Measurements from ENCODE around the gene FAU. TPM values are rescaled to one million over a fixed set of nuclear protein-coding genes. Genes with fewer than 3 reads are reported as not detected.

The FAU gene
- total RNA-seq, 4 donors from 2014 or later = 353 to 521 (median 436) TPM

- DNase-seq (no peak), ATAC-seq (no peak)
- Histone ChIP-seq H3K36me3 (no peaks in the 10 kb centered on the region), H3K27ac (no peak overlapping the region), H3K9me3 (no peaks in the 10 kb centered on the region), H3K27me3 (no peaks in the 10 kb centered on the region), H3K4me1 (no peaks in the 10 kb centered on the region), H3K4me3 (no peak overlapping the region)
- TF ChIP-seq CTCF (IDR thresholded peaks at IDR 0.05 in 4 of 5, conservative IDR thresholded peaks at IDR 0.05 in 1 of 5) (no peak), POLR2A (IDR thresholded peaks at IDR 0.05) (no peak)
- in situ Hi-C loops (cut with MboI; ENCODE audit: low sequenced_read_pairs in 4 of 4) = no loop called here
- intact Hi-C loops (cut with DNase I; ENCODE audit: low total_unique reads) = no loop called here
Measured at GRCh38 chr11:65071907-65072630, 49.9 kb downstream of the FAU start.

Small RNAs within 50 kb of the gene (microRNA-seq; reads per million reads assigned to microRNA genes)
- 0 to 1.2 reads per million in 2 donors for gene MIR6751 (ENCODE audit: borderline replicate concordance in 2 of 2)

Other genes with a start within 250 kb of the FAU start
- gene EHD1, start 243.5 kb downstream of the FAU start, total RNA-seq = 10 to 100 TPM; 24.8 to 46.2 (median 31.3) TPM
- gene ATG2A, start 204.9 kb downstream of the FAU start, total RNA-seq = 10 to 100 TPM; 10.7 to 97.5 (median 37.9) TPM
- 10 to 100 TPM; 17.2 to 34.2 (median 24.3) TPM for gene PPP2R5B, start 197.4 kb downstream of the FAU start, total RNA-seq
- not detected for gene GPHA2, start 186.2 kb downstream of the FAU start, total RNA-seq
- gene MAJIN, start 150.0 kb downstream of the FAU start, total RNA-seq = not detected
- 1 to 10 TPM in 3 of 4 donors, under 1 TPM in 1; 0.97 to 3.3 (median 2.3) TPM for gene BATF2, start 125.2 kb downstream of the FAU start, total RNA-seq
- 100 to 1,000 TPM; 150 to 268 (median 170) TPM for gene ARL2, start 108.0 kb downstream of the FAU start, total RNA-seq
- gene SNX15, start 94.7 kb downstream of the FAU start, total RNA-seq = 10 to 100 TPM; 16.9 to 33.3 (median 25.9) TPM
- gene SAC3D1, start 80.9 kb downstream of the FAU start, total RNA-seq = 10 to 100 TPM in 3 of 4 donors, 1 to 10 TPM in 1; 9.0 to 27.2 (median 14.4) TPM
- gene NAALADL1, start 63.6 kb downstream of the FAU start, total RNA-seq = 1 to 10 TPM in 3 of 4 donors, under 1 TPM in 1; 0.22 to 4.0 (median 2.6) TPM
- gene CDCA5, start 38.1 kb downstream of the FAU start, total RNA-seq = 1 to 10 TPM in 1 of 4 donors, under 1 TPM in 2, not detected in 1; 0.36 to 1.3 (median 1.00) TPM
- 10 to 100 TPM; 35.7 to 42.0 (median 40.6) TPM for gene ZFPL1, start 37.9 kb downstream of the FAU start, total RNA-seq
- 100 to 1,000 TPM; 206 to 515 (median 266) TPM for gene VPS51, start 25.9 kb downstream of the FAU start, total RNA-seq
- gene TM7SF2, start 10.3 kb downstream of the FAU start, total RNA-seq = 10 to 100 TPM in 2 of 4 donors, 1 to 10 TPM in 2; 7.3 to 18.4 (median 11.0) TPM
- 10 to 100 TPM; 10.3 to 30.7 (median 24.1) TPM for gene ZNHIT2, start 4.4 kb downstream of the FAU start, total RNA-seq
- 10 to 100 TPM; 54.9 to 76.5 (median 63.6) TPM for gene MRPL49, start 187 bp upstream of the FAU start, total RNA-seq
- gene SYVN1, start 12.4 kb upstream of the FAU start, total RNA-seq = 10 to 100 TPM; 24.6 to 77.5 (median 37.3) TPM
- gene SPDYC, start 48.1 kb upstream of the FAU start, total RNA-seq = not detected
- gene CAPN1, start 59.8 kb upstream of the FAU start, total RNA-seq = 100 to 1,000 TPM in 2 of 4 donors, 10 to 100 TPM in 2; 52.7 to 153 (median 106) TPM
- gene POLA2, start 139.8 kb upstream of the FAU start, total RNA-seq = 1 to 10 TPM; 2.9 to 9.2 (median 6.9) TPM
- 10 to 100 TPM in 1 of 4 donors, 1 to 10 TPM in 3; 5.0 to 11.6 (median 5.6) TPM for gene CDC42EP2, start 192.7 kb upstream of the FAU start, total RNA-seq
- gene DPF2, start 211.7 kb upstream of the FAU start, total RNA-seq = 10 to 100 TPM; 22.4 to 46.4 (median 36.1) TPM
- under 1 TPM; 0.16 to 0.71 (median 0.48) TPM for gene TIGD3, start 232.6 kb upstream of the FAU start, total RNA-seq